ENCODE results near the gene RAB3GAP1. TPM values are rescaled to one million over a fixed set of nuclear protein-coding genes. Genes with fewer than 3 reads are reported as not detected.
A peak's percentile ranks its signal among the peaks of the same experiment; 100 is the strongest.

The RAB3GAP1 gene
- total RNA-seq, 1 experiment from 2014 or later = 35.8 TPM

GRCh38 chr2:135182190-135182589 lies 130.1 kb downstream of the RAB3GAP1 start:
- POLR2A ChIA-PET (ENCODE audit: unreplicated experiment) = no interaction called here
- ATAC-seq (no peak), DNase-seq (no peak)
- no peak for TF ChIP-seq EZH2 (IDR thresholded peaks at IDR 0.05; ENCODE audit: low read length, unreplicated experiment)
- H3F3A ChIP-seq (ENCODE audit: low read length, unreplicated experiment) = no peaks in the 10 kb centered on the region
- no peak overlapping the region for H3K4me2 ChIP-seq (ENCODE audit: low read length)
- no peaks in the 10 kb centered on the region for H3K9me2 ChIP-seq (replicated peaks; ENCODE audit: low read length)
- H3K27me3 ChIP-seq (ENCODE audit: low read length) = no peaks in the 10 kb centered on the region
- H2AFZ ChIP-seq (ENCODE audit: low read length) = no peak overlapping the region
- no peak overlapping the region for H3K27ac ChIP-seq (ENCODE audit: low read length)
- CTCF ChIA-PET = no interaction called here
- no peak overlapping the region for H3K4me3 ChIP-seq (ENCODE audit: low read length)
- H4K20me1 ChIP-seq (ENCODE audit: low read length) = no peaks in the 10 kb centered on the region
- H3K79me2 ChIP-seq (ENCODE audit: low read length) = no peaks in the 10 kb centered on the region
- peaks cover 7% of the 10 kb centered on the region; the same call in 1 of the 2 replicates for H3K4me1 ChIP-seq (ENCODE audit: insufficient read depth, low read length)
- intact Hi-C loops (cut with micrococcal nuclease) = loop anchor here (5.0 kb wide), 1 partner anchor 75 kb away; no protein-coding TSS in a partner anchor
- H3K36me3 ChIP-seq (ENCODE audit: low read depth, low read length) = no peaks in the 10 kb centered on the region; the same call in 1 of the 2 replicates
- no TSS peak for BruUV-seq (replicated peaks)
- no peak overlapping the region for H3K9ac ChIP-seq (ENCODE audit: low read length)
- H3K9me3 ChIP-seq (ENCODE audit: low read length) = no peaks in the 10 kb centered on the region

- Histone ChIP-seq H3K9ac (ENCODE audit: low read length) (no peak overlapping the region), H3K27ac (ENCODE audit: low read length) (no peak overlapping the region), H3K9me2 (replicated peaks; ENCODE audit: low read length) (no peaks in the 10 kb centered on the region), H3K4me1 (ENCODE audit: insufficient read depth, low read length) (peaks cover 7% of the 10 kb centered on the region; the same call in 1 of the 2 replicates), H3K79me2 (ENCODE audit: low read length) (no peaks in the 10 kb centered on the region), H4K20me1 (ENCODE audit: low read length) (no peaks in the 10 kb centered on the region), H3K9me3 (ENCODE audit: low read length) (no peaks in the 10 kb centered on the region), H3K27me3 (ENCODE audit: low read length) (no peaks in the 10 kb centered on the region), H3K36me3 (ENCODE audit: low read depth, low read length) (no peaks in the 10 kb centered on the region), H3F3A (ENCODE audit: low read length, unreplicated experiment) (no peaks in the 10 kb centered on the region), H3K4me3 (ENCODE audit: low read length) (no peak overlapping the region), H2AFZ (ENCODE audit: low read length) (no peak overlapping the region), H3K4me2 (ENCODE audit: low read length) (no peak overlapping the region)
- no peak for ATAC-seq
- POLR2A ChIA-PET (ENCODE audit: unreplicated experiment) = no interaction called here
- TF ChIP-seq EZH2phosphoT487 (IDR thresholded peaks at IDR 0.05; ENCODE audit: borderline replicate concordance, low read length) (no peak), EZH2 (IDR thresholded peaks at IDR 0.05; ENCODE audit: low read length, unreplicated experiment) (no peak)
- CTCF ChIA-PET = no interaction called here
- no TSS peak for BruUV-seq (replicated peaks)
- intact Hi-C loops (cut with micrococcal nuclease) = loop anchor here (5.0 kb wide), 1 partner anchor 75 kb away; no protein-coding TSS in a partner anchor
- no peak for DNase-seq
Measured at GRCh38 chr2:135182601-135183000, 130.5 kb downstream of the RAB3GAP1 start.

GRCh38 chr2:135183822-135184221 lies 131.7 kb downstream of the RAB3GAP1 start:
- Histone ChIP-seq H3K9me2 (replicated peaks; ENCODE audit: low read length) (no peaks in the 10 kb centered on the region), H3K4me3 (ENCODE audit: low read length) (no peak overlapping the region), H2AFZ (ENCODE audit: low read length) (no peak overlapping the region), H3K36me3 (ENCODE audit: low read depth, low read length) (no peaks in the 10 kb centered on the region), H3F3A (ENCODE audit: low read length, unreplicated experiment) (no peaks in the 10 kb centered on the region), H3K9me3 (ENCODE audit: low read length) (no peaks in the 10 kb centered on the region), H3K9ac (ENCODE audit: low read length) (no peak overlapping the region), H3K4me1 (ENCODE audit: insufficient read depth, low read length) (peaks cover 7% of the 10 kb centered on the region; the same call in 1 of the 2 replicates), H4K20me1 (ENCODE audit: low read length) (no peaks in the 10 kb centered on the region), H3K27me3 (ENCODE audit: low read length) (no peaks in the 10 kb centered on the region), H3K27ac (ENCODE audit: low read length) (no peak overlapping the region), H3K79me2 (ENCODE audit: low read length) (no peaks in the 10 kb centered on the region), H3K4me2 (ENCODE audit: low read length) (no peak overlapping the region)
- DNase-seq (peak; percentile 52), ATAC-seq (peak; percentile 49)
- ChIA-PET POLR2A (ENCODE audit: unreplicated experiment) (interaction anchor here (0.5 to 0.6 kb wide), 2 partner anchors 11 to 57 kb away, joined by 3 to 4 read pairs; no protein-coding TSS in a partner anchor), CTCF (interaction anchor here (0.6 kb wide), 1 partner anchor 36 kb away, joined by 3 read pairs; no protein-coding TSS in a partner anchor)
- no peak for TF ChIP-seq CTCF (conservative IDR thresholded peaks at IDR 0.05; ENCODE audit: low read depth, low read length)
- no peak for TF ChIP-seq EZH2phosphoT487 (IDR thresholded peaks at IDR 0.05; ENCODE audit: borderline replicate concordance, low read length)
- TF ChIP-seq EZH2 (IDR thresholded peaks at IDR 0.05; ENCODE audit: low read length, unreplicated experiment) = no peak
- BruUV-seq (replicated peaks) = no TSS peak
- intact Hi-C loops (cut with micrococcal nuclease) = loop anchor here (5.0 kb wide), 1 partner anchor 73 kb away; no protein-coding TSS in a partner anchor
